ENCODE data around the gene CDRT4.
"Not testable (repeated sequence)": the region's sequence is repeated elsewhere in the genome, so short reads cannot be mapped to it uniquely, and the experiment has no call there.

Gene CDRT4

GRCh38 chr17:15508466-15508865 is 41.0 kb upstream of the CDRT4 start:
- Histone ChIP-seq H2AFZ (ENCODE audit: low read depth, low read length, severe bottlenecking) (no peak overlapping the region), H3K9ac (ENCODE audit: low read length) (no peak overlapping the region)
- no peak for TF ChIP-seq EZH2phosphoT487 (conservative IDR thresholded peaks at IDR 0.05; ENCODE audit: low read length)
- TF ChIP-seq, protein P1, sequence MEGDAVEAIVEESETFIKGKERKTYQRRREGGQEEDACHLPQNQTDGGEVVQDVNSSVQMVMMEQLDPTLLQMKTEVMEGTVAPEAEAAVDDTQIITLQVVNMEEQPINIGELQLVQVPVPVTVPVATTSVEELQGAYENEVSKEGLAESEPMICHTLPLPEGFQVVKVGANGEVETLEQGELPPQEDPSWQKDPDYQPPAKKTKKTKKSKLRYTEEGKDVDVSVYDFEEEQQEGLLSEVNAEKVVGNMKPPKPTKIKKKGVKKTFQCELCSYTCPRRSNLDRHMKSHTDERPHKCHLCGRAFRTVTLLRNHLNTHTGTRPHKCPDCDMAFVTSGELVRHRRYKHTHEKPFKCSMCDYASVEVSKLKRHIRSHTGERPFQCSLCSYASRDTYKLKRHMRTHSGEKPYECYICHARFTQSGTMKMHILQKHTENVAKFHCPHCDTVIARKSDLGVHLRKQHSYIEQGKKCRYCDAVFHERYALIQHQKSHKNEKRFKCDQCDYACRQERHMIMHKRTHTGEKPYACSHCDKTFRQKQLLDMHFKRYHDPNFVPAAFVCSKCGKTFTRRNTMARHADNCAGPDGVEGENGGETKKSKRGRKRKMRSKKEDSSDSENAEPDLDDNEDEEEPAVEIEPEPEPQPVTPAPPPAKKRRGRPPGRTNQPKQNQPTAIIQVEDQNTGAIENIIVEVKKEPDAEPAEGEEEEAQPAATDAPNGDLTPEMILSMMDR (IDR thresholded peaks at IDR 0.05; ENCODE audit: insufficient read depth, low read length, poor library complexity, severe bottlenecking): no peak

DNA sequence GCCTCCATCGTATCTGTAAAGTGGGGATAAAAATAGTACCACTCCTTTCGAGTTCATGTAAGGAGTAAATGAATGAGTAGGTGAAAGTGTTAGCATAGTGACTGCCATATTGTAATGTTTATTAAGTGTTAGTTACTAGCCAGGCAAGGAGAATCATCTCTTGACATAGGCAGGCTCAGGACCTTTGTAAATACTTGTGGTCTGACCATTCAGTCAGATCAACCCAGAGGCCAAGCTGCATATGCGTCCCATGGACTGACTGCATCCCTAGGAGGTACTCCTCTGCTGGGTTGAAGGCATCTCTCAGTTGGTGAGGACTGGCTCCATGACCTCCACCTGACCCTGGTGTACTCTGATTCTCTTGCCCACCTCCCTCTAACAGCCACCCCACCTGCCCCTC is 40.5 kb upstream of the CDRT4 start:
- Histone ChIP-seq H3K9me2 (replicated peaks; ENCODE audit: insufficient read depth, low read length) (no peaks in the 10 kb centered on the region), H4K20me1 (ENCODE audit: low read depth, low read length) (no peaks in the 10 kb centered on the region), H3K9me3 (ENCODE audit: insufficient read depth, low read length) (no peaks in the 10 kb centered on the region), H3K4me2 (ENCODE audit: low read depth, low read length, poor library complexity, severe bottlenecking) (no peak overlapping the region), H3K27ac (ENCODE audit: low read depth, low read length) (no peak overlapping the region), H3K4me3 (ENCODE audit: insufficient read depth, low read length, poor library complexity, severe bottlenecking) (no peak overlapping the region), H3K9ac (ENCODE audit: low read length) (no peak overlapping the region), H2AFZ (ENCODE audit: low read depth, low read length, severe bottlenecking) (no peak overlapping the region), H3K79me2 (ENCODE audit: insufficient read depth, low read length) (no peaks in the 10 kb centered on the region), H3K36me3 (ENCODE audit: low read length) (no peaks in the 10 kb centered on the region), H3F3A (ENCODE audit: insufficient read depth) (no peaks in the 10 kb centered on the region), H3K27me3 (ENCODE audit: low read length) (no peaks in the 10 kb centered on the region)
- TF ChIP-seq, protein P1 (IDR thresholded peaks at IDR 0.05; ENCODE audit: insufficient read depth, low read length, poor library complexity, severe bottlenecking): no peak
- no peak for TF ChIP-seq EZH2phosphoT487 (conservative IDR thresholded peaks at IDR 0.05; ENCODE audit: low read length)

More at GRCh38 chr17:15508466-15508865, 41.0 kb upstream of the CDRT4 start:
- Histone ChIP-seq H3F3A (ENCODE audit: insufficient read depth) (no peaks in the 10 kb centered on the region), H3K27me3 (ENCODE audit: low read length) (no peaks in the 10 kb centered on the region), H3K79me2 (ENCODE audit: insufficient read depth, low read length) (no peaks in the 10 kb centered on the region), H3K9me3 (ENCODE audit: insufficient read depth, low read length) (no peaks in the 10 kb centered on the region), H3K27ac (ENCODE audit: low read depth, low read length) (no peak overlapping the region), H3K4me3 (ENCODE audit: insufficient read depth, low read length, poor library complexity, severe bottlenecking) (no peak overlapping the region), H3K9me2 (replicated peaks; ENCODE audit: insufficient read depth, low read length) (no peaks in the 10 kb centered on the region), H3K4me2 (ENCODE audit: low read depth, low read length, poor library complexity, severe bottlenecking) (no peak overlapping the region), H3K36me3 (ENCODE audit: low read length) (no peaks in the 10 kb centered on the region), H4K20me1 (ENCODE audit: low read depth, low read length) (no peaks in the 10 kb centered on the region)

GRCh38 chr17:15507001-15507400 is 39.6 kb upstream of the CDRT4 start:
- no peaks in the 10 kb centered on the region for H3K9me3 ChIP-seq (ENCODE audit: insufficient read depth, low read length)
- H3K9ac ChIP-seq (ENCODE audit: low read length): no peak overlapping the region
- no peak overlapping the region for H3K4me2 ChIP-seq (ENCODE audit: low read depth, low read length, poor library complexity, severe bottlenecking)
- H2AFZ ChIP-seq (ENCODE audit: low read depth, low read length, severe bottlenecking): no peak overlapping the region
- no peak overlapping the region for H3K4me3 ChIP-seq (ENCODE audit: insufficient read depth, low read length, poor library complexity, severe bottlenecking)
- H3K79me2 ChIP-seq (ENCODE audit: insufficient read depth, low read length): no peaks in the 10 kb centered on the region
- no peak overlapping the region for H3K27ac ChIP-seq (ENCODE audit: low read depth, low read length)
- H3K36me3 ChIP-seq (ENCODE audit: low read length): no peaks in the 10 kb centered on the region
- H3F3A ChIP-seq (ENCODE audit: insufficient read depth): no peaks in the 10 kb centered on the region
- no peaks in the 10 kb centered on the region for H3K27me3 ChIP-seq (ENCODE audit: low read length)
- no peaks in the 10 kb centered on the region for H4K20me1 ChIP-seq (ENCODE audit: low read depth, low read length)
- no peaks in the 10 kb centered on the region for H3K9me2 ChIP-seq (replicated peaks; ENCODE audit: insufficient read depth, low read length)
- TF ChIP-seq, protein P1 (IDR thresholded peaks at IDR 0.05; ENCODE audit: insufficient read depth, low read length, poor library complexity, severe bottlenecking): no peak
- TF ChIP-seq EZH2phosphoT487 (conservative IDR thresholded peaks at IDR 0.05; ENCODE audit: low read length): no peak

DNA sequence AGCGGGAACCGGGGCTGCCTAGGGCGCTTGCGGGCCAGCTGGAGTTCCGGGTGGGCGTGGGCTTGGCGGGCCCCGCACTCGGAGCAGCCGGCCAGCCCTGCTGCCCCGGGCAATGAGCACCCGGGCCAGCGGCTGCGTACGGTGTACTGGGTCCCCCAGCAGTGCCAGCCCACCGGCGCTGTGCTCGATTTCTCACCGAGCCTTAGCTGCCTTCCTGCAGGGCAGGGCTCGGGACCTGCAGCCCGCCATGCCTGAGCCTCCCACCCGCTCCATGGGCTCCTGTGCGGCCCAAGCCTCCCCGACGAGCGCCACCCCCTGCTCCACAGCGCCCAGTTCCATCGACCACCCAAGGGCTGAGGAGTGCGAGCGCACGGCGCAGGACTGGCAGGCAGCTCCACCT is 38.3 kb upstream of the CDRT4 start:
- H3K79me2 ChIP-seq (ENCODE audit: insufficient read depth, low read length); H2AFZ ChIP-seq (ENCODE audit: low read depth, low read length, severe bottlenecking); H3F3A ChIP-seq (ENCODE audit: insufficient read depth); H3K36me3 ChIP-seq (ENCODE audit: low read length); H3K4me3 ChIP-seq (ENCODE audit: insufficient read depth, low read length, poor library complexity, severe bottlenecking); H3K27me3 ChIP-seq (ENCODE audit: low read length); H3K9me3 ChIP-seq (ENCODE audit: insufficient read depth, low read length); H3K27ac ChIP-seq (ENCODE audit: low read depth, low read length); H3K9me2 ChIP-seq (replicated peaks; ENCODE audit: insufficient read depth, low read length); H3K9ac ChIP-seq (ENCODE audit: low read length); H3K4me2 ChIP-seq (ENCODE audit: low read depth, low read length, poor library complexity, severe bottlenecking); H4K20me1 ChIP-seq (ENCODE audit: low read depth, low read length): not testable (repeated sequence)
